ENCODE data around the gene DGAT2L6.

DGAT2L6 gene

GRCh38 chrX:70138622-70139021 is 38.7 kb upstream of the DGAT2L6 start:
- no peak for TF ChIP-seq CTCF (conservative IDR thresholded peaks at IDR 0.05)
- TF ChIP-seq ZFX (IDR thresholded peaks at IDR 0.05) = no peak
- no peak overlapping the region for H3K27ac ChIP-seq

- TF ChIP-seq CTCF (conservative IDR thresholded peaks at IDR 0.05) (no peak), ZFX (IDR thresholded peaks at IDR 0.05) (no peak)
Observed at GRCh38 chrX:70139736-70140135, 37.5 kb upstream of the DGAT2L6 start.

GRCh38 chrX:70141373-70141772 is 35.9 kb upstream of the DGAT2L6 start:
- no peak overlapping the region for H3K27ac ChIP-seq
- TF ChIP-seq ZFX (IDR thresholded peaks at IDR 0.05) (no peak), CTCF (conservative IDR thresholded peaks at IDR 0.05) (no peak)

More at GRCh38 chrX:70139736-70140135, 37.5 kb upstream of the DGAT2L6 start:
- no peak overlapping the region for H3K27ac ChIP-seq

GRCh38 chrX:70166601-70167590 is 10.4 kb upstream of the DGAT2L6 start:
- H3K27ac ChIP-seq = no peak overlapping the region

GRCh38 chrX:70168238-70169188 is 8.8 kb upstream of the DGAT2L6 start:
- no peak for TF ChIP-seq ZFX (IDR thresholded peaks at IDR 0.05)
- TF ChIP-seq CTCF (conservative IDR thresholded peaks at IDR 0.05) = no peak
- no peak overlapping the region for H3K27ac ChIP-seq

More at GRCh38 chrX:70166601-70167590, 10.4 kb upstream of the DGAT2L6 start:
- no peak for TF ChIP-seq CTCF (conservative IDR thresholded peaks at IDR 0.05)
- TF ChIP-seq ZFX (IDR thresholded peaks at IDR 0.05) = no peak

GRCh38 chrX:70169281-70169680 is 8.0 kb upstream of the DGAT2L6 start:
- no peak overlapping the region for H3K27ac ChIP-seq
- TF ChIP-seq CTCF (conservative IDR thresholded peaks at IDR 0.05) = no peak
- TF ChIP-seq ZFX (IDR thresholded peaks at IDR 0.05) = no peak

All from C4-2B (cell line).